GM18526 (cell line): ENCODE measurements around the gene DGKB.

Experiments
- POLR2A ChIP-seq: IDR thresholded peaks from 3 replicates; pipeline ENCODE4 v1.6.1; 2011; ENCODE audit not compliant: insufficient read length; ENCODE audit errors: extremely low read depth

The DGKB gene

GRCh38 chr7:14635955-14636354, 266.6 kb downstream of the DGKB start:
- no peak for TF ChIP-seq POLR2A

- TF ChIP-seq POLR2A, result no peak
Observed at GRCh38 chr7:14630048-14630447, 272.5 kb downstream of the DGKB start.

GRCh38 chr7:14628516-14628915, 274.0 kb downstream of the DGKB start:
- TF ChIP-seq POLR2A, result no peak

- no peak for TF ChIP-seq POLR2A
Observed at GRCh38 chr7:14626076-14626475, 276.5 kb downstream of the DGKB start.

- no peak for TF ChIP-seq POLR2A
Observed at GRCh38 chr7:14622559-14622958, 280.0 kb downstream of the DGKB start.

GRCh38 chr7:14606101-14606500, 296.4 kb downstream of the DGKB start:
- no peak for TF ChIP-seq POLR2A

GRCh38 chr7:14604606-14605005, 297.9 kb downstream of the DGKB start:
- TF ChIP-seq POLR2A, result no peak

GRCh38 chr7:14602851-14603250, 299.7 kb downstream of the DGKB start:
- TF ChIP-seq POLR2A, result no peak

- TF ChIP-seq POLR2A, result no peak
Observed at GRCh38 chr7:14600766-14601367, 301.7 kb downstream of the DGKB start.

- TF ChIP-seq POLR2A, result no peak
Observed at GRCh38 chr7:14598978-14599377, 303.6 kb downstream of the DGKB start.

- TF ChIP-seq POLR2A, result no peak
Observed at GRCh38 chr7:14596421-14596820, 306.1 kb downstream of the DGKB start.

GRCh38 chr7:14590206-14590605, 312.3 kb downstream of the DGKB start:
- TF ChIP-seq POLR2A, result no peak

- TF ChIP-seq POLR2A, result no peak
Observed at GRCh38 chr7:14585232-14585631, 317.3 kb downstream of the DGKB start.

- TF ChIP-seq POLR2A, result no peak
Observed at GRCh38 chr7:14583518-14583917, 319.0 kb downstream of the DGKB start.

- TF ChIP-seq POLR2A, result no peak
Observed at GRCh38 chr7:14582010-14582409, 320.5 kb downstream of the DGKB start.

- no peak for TF ChIP-seq POLR2A
Observed at GRCh38 chr7:14579971-14580370, 322.6 kb downstream of the DGKB start.

GRCh38 chr7:14576578-14576977, 326.0 kb downstream of the DGKB start:
- TF ChIP-seq POLR2A, result no peak

GRCh38 chr7:14570750-14571607, 331.6 kb downstream of the DGKB start:
- TF ChIP-seq POLR2A, result no peak
